ENCODE data around the gene LSAMP. TPM values are rescaled to one million over a fixed set of nuclear protein-coding genes. Genes with fewer than 3 reads are reported as not detected.

LSAMP gene
- total RNA-seq, 2 experiments from 2014 or later: not detected

DNA sequence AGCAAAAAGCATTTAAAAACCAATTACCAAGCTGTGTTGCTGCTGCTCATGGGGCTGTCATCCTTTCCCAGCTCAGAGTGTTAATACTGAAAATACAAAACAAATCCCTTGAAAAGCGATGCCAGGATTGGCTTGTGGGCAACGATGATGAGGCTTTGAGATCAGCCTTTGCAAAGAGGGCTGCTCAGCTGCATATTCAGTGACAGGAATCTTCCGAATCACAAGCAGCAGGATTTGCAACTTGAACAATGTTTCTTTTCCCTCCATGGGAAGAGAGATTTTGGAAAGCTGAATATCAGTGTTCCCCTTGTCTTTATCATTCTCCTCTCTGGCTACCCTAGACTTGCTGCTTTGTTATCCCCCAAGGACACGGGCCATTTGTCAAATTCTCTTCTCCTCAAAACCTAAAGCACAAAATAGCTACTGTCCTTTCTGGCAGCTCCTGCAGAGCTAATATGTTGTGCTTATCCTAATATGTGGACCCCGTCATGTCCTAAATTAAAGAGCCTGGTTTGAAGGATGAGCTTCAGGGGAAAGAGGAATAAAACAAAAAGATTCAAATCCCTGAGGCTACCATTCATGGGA is 446.2 kb downstream of the LSAMP start:
- no peak overlapping the region for H3K4me3 Mint-ChIP-seq
- POLR2A ChIA-PET: no interaction called here
- H3K27me3 Mint-ChIP-seq: no peaks in the 10 kb centered on the region
- TF ChIP-seq, protein P1, sequence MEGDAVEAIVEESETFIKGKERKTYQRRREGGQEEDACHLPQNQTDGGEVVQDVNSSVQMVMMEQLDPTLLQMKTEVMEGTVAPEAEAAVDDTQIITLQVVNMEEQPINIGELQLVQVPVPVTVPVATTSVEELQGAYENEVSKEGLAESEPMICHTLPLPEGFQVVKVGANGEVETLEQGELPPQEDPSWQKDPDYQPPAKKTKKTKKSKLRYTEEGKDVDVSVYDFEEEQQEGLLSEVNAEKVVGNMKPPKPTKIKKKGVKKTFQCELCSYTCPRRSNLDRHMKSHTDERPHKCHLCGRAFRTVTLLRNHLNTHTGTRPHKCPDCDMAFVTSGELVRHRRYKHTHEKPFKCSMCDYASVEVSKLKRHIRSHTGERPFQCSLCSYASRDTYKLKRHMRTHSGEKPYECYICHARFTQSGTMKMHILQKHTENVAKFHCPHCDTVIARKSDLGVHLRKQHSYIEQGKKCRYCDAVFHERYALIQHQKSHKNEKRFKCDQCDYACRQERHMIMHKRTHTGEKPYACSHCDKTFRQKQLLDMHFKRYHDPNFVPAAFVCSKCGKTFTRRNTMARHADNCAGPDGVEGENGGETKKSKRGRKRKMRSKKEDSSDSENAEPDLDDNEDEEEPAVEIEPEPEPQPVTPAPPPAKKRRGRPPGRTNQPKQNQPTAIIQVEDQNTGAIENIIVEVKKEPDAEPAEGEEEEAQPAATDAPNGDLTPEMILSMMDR (IDR thresholded peaks at IDR 0.05): no peak
- DNase-seq (no peak), ATAC-seq (no peak)
- no peaks in the 10 kb centered on the region for H3K9me3 Mint-ChIP-seq
- no peaks in the 10 kb centered on the region for H3K36me3 Mint-ChIP-seq (ENCODE audit: low read depth)
- no peak overlapping the region for H3K27ac Mint-ChIP-seq
- no peaks in the 10 kb centered on the region for H3K4me1 Mint-ChIP-seq (ENCODE audit: low read depth)
- intact Hi-C loops (cut with micrococcal nuclease): no loop called here
- CTCF ChIA-PET: no interaction called here

DNA sequence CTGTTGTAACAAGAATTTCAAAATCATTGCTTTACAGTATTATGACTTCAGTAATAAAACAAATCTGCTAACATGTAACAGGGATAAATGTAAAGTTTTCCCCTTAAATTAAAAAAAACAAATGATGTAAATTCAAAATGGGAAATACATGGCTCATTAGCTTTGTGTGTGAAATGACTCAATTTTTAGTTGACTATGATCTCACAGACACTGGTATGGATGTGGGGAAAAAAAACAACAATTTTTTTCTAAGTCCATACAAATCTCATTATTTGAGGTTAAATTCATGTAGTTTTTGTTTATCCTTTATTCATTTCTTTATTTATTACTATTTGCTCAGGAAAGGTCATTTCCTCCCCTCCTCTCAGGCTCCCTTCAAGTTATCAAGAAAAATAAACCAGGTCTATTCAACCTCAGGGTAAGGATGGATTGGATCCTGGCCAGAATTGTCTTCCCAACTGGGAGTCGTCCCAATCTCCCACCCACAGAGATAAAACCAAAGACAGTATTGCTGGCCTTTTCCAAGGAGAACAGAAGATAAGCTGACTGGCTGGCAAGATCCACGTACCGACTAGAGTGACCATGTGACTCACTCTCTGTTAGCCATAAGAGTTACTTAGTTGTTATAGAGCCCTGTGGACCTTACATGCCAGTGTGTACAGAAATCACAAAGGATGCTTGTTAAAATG is 448.7 kb downstream of the LSAMP start:
- H3K4me3 Mint-ChIP-seq: no peak overlapping the region
- no peaks in the 10 kb centered on the region for H3K36me3 Mint-ChIP-seq (ENCODE audit: low read depth)
- H3K27me3 Mint-ChIP-seq: no peaks in the 10 kb centered on the region
- no peak overlapping the region for H3K27ac Mint-ChIP-seq
- ChIA-PET POLR2A (no interaction called here), CTCF (no interaction called here)
- DNase-seq: no peak
- TF ChIP-seq, protein P1 (IDR thresholded peaks at IDR 0.05): no peak
- intact Hi-C loops (cut with micrococcal nuclease): no loop called here
- no peaks in the 10 kb centered on the region for H3K9me3 Mint-ChIP-seq
- H3K4me1 Mint-ChIP-seq (ENCODE audit: low read depth): no peaks in the 10 kb centered on the region
- no peak for ATAC-seq

DNA sequence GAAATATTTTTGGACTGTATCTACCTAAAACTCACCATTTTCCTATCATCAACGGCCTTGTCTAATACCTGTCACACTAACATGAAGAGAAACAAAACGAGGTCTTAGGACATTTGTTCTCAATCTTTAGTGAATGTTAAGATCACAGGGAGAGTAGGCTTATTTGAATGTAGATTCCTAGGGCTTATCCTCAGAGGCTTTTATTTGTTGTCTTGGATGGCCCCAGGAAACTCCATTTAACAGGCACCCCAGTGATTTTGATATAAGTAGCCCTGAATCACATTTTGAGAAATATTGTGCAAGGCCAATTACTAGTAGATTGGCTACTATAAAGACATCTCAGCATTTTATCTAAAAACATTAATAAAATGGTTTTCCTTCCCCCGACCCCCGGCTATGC is 454.6 kb downstream of the LSAMP start:
- Mint-ChIP-seq H3K36me3 (ENCODE audit: low read depth) (no peaks in the 10 kb centered on the region), H3K9me3 (no peaks in the 10 kb centered on the region), H3K4me3 (no peak overlapping the region), H3K4me1 (ENCODE audit: low read depth) (no peaks in the 10 kb centered on the region), H3K27me3 (no peaks in the 10 kb centered on the region), H3K27ac (no peak overlapping the region)
- ChIA-PET POLR2A (no interaction called here), CTCF (no interaction called here)
- intact Hi-C loops (cut with micrococcal nuclease): no loop called here
- DNase-seq: no peak
- TF ChIP-seq, protein P1 (IDR thresholded peaks at IDR 0.05): no peak
- no peak for ATAC-seq

DNA sequence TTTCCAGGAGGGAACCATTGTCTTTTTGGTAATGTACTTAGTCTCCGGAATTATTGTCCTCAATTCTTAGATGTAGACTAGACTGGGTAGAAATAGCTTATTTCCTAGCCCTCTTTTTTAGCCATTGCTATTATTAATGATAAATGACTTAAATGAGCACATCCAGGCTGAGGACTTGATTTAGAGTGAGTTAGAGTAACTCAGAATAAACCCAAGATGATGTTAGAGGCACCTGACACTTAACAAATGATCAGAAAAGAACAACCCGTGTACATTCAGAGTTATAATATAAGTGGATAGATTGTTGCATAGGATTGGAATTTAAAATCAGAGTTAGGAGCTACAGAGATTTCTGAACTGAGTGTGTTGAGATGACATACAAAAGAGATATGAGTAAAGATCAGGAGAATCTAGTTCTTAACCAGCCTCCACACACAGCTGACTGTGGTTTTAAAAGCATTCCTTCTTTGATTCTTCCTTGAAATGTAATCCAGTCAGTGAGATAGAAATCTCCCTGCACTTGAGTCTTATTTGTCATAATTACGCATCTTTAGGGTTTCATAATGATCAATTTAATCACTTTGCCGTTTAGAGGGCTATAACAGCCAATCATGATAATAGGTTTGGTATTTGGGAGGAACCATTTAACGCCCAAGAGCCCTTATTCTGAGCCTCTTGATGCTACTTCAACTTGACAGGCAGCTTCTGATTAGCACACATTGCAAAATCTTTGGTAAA is 455.4 kb downstream of the LSAMP start:
- Mint-ChIP-seq H3K27ac (no peak overlapping the region), H3K27me3 (no peaks in the 10 kb centered on the region), H3K9me3 (no peaks in the 10 kb centered on the region), H3K4me3 (no peak overlapping the region), H3K36me3 (ENCODE audit: low read depth) (no peaks in the 10 kb centered on the region), H3K4me1 (ENCODE audit: low read depth) (no peaks in the 10 kb centered on the region)
- ATAC-seq (no peak), DNase-seq (no peak)
- TF ChIP-seq, protein P1 (IDR thresholded peaks at IDR 0.05): no peak
- ChIA-PET POLR2A (no interaction called here), CTCF (no interaction called here)
- intact Hi-C loops (cut with micrococcal nuclease): no loop called here

DNA sequence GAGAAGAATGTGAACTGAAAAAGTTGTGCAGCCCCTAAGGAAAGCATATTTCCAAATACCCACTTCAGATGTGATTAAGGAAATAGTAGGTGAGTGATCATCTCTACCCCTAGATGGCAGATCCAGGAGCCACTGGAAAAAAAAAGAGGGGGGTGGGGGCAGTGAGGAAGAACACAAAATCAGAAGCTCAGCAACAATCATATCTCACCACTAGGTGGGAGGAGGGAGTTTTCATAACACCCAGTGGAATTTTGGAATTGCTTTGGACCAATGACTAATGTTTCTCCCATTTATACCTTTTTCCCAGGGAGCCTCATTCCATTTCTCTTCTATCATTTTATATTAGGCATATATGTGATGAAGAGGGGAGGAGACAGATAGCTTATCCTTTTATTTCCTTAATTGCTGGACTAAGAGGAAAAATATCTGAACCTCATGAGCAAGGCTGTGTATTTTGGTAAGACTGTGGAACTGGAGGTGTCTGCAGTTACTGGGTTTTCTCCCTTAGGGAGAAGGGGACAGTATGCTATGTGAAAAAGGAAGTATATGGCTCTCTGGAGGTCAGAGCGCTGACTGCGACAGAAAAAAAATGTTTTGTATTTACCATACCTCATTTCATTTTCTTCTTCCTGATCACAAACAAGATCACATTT is 458.6 kb downstream of the LSAMP start:
- Mint-ChIP-seq H3K9me3 (no peaks in the 10 kb centered on the region), H3K36me3 (ENCODE audit: low read depth) (no peaks in the 10 kb centered on the region), H3K4me3 (no peak overlapping the region), H3K4me1 (ENCODE audit: low read depth) (no peaks in the 10 kb centered on the region), H3K27ac (no peak overlapping the region), H3K27me3 (peaks cover 2% of the 10 kb centered on the region)
- POLR2A ChIA-PET: no interaction called here
- TF ChIP-seq, protein P1 (IDR thresholded peaks at IDR 0.05): no peak
- DNase-seq (no peak), ATAC-seq (no peak)
- CTCF ChIA-PET: no interaction called here
- intact Hi-C loops (cut with micrococcal nuclease): no loop called here

Measured in activated CD8-positive, alpha-beta T cell treated with anti-CD3 and anti-CD28 coated beads for 36 hours (primary cell).